DOHH2 (cell line): ENCODE data around the gene STARD9.

Experiments
- CTCF ChIP-seq: fragments of 200-600 bp; sonication (generic); IDR thresholded peaks from one replicate; pipeline ENCODE4 v1.5.1; 2014; ENCODE audit warnings: antibody characterized with exemption, mild to moderate bottlenecking, low read depth, low read length; ENCODE audit not compliant: poor library complexity, severe bottlenecking
- EZH2phosphoT487 ChIP-seq: fragments of 200-600 bp; sonication (generic); IDR thresholded peaks from 2 replicates; pipeline ENCODE4 v1.6.1; 2017; ENCODE audit warnings: borderline replicate concordance, mild to moderate bottlenecking, antibody characterized with exemption, low read length, moderate library complexity, mixed read lengths

GRCh38 chr15:42590619-42591237 is 15.3 kb downstream of the STARD9 start:
- TF ChIP-seq CTCF: no peak
- no peak for TF ChIP-seq EZH2phosphoT487
